DOHH2 (cell line): ENCODE results near the gene CPZ.

Source experiments
- EZH2phosphoT487 ChIP-seq: fragments of 200-600 bp; sonication (generic); IDR thresholded peaks from 2 replicates; pipeline ENCODE4 v1.6.1; 2017; ENCODE audit warnings: borderline replicate concordance, mild to moderate bottlenecking, antibody characterized with exemption, low read length, moderate library complexity, mixed read lengths
- TF ChIP-seq, protein P1 (sequence below): fragments of 200-600 bp; sonication (generic); IDR thresholded peaks from one replicate; pipeline ENCODE4 v1.5.1; 2014; ENCODE audit warnings: antibody characterized with exemption, mild to moderate bottlenecking, low read depth, low read length; ENCODE audit not compliant: poor library complexity, severe bottlenecking

GRCh38 chr4:8642651-8643321, 50.2 kb downstream of the CPZ start:
- TF ChIP-seq, protein P1, sequence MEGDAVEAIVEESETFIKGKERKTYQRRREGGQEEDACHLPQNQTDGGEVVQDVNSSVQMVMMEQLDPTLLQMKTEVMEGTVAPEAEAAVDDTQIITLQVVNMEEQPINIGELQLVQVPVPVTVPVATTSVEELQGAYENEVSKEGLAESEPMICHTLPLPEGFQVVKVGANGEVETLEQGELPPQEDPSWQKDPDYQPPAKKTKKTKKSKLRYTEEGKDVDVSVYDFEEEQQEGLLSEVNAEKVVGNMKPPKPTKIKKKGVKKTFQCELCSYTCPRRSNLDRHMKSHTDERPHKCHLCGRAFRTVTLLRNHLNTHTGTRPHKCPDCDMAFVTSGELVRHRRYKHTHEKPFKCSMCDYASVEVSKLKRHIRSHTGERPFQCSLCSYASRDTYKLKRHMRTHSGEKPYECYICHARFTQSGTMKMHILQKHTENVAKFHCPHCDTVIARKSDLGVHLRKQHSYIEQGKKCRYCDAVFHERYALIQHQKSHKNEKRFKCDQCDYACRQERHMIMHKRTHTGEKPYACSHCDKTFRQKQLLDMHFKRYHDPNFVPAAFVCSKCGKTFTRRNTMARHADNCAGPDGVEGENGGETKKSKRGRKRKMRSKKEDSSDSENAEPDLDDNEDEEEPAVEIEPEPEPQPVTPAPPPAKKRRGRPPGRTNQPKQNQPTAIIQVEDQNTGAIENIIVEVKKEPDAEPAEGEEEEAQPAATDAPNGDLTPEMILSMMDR = no peak
- TF ChIP-seq EZH2phosphoT487 = no peak
